Activated naive CD8-positive, alpha-beta T cell treated with anti-CD3 and anti-CD28 coated beads, Interleukin-2, amount 50 U/mL, for 16 hours (primary cell): ENCODE measurements around the gene KCNA2.

Experiments
- DNase-seq: peaks from one replicate; pipeline ENCODE4 v3.0.0-alpha.2; 2020; ENCODE audit warnings: low read depth, low spot score

Gene KCNA2

GRCh38 chr1:110566836-110567235 lies 39.3 kb downstream of the KCNA2 start:
- DNase-seq = no peak

GRCh38 chr1:110565565-110565964 lies 40.6 kb downstream of the KCNA2 start:
- DNase-seq = no peak

GRCh38 chr1:110563089-110563488 lies 43.1 kb downstream of the KCNA2 start:
- no peak for DNase-seq

GRCh38 chr1:110561596-110561995 lies 44.6 kb downstream of the KCNA2 start:
- no peak for DNase-seq

- DNase-seq = no peak
These were observed 47.0 kb downstream of the KCNA2 start for GRCh38 chr1:110559157-110559556.

GRCh38 chr1:110557481-110557880 lies 48.7 kb downstream of the KCNA2 start:
- no peak for DNase-seq

GRCh38 chr1:110556471-110556807 lies 49.7 kb downstream of the KCNA2 start:
- no peak for DNase-seq

- DNase-seq = no peak
These were observed 50.2 kb downstream of the KCNA2 start for GRCh38 chr1:110555807-110556470.

GRCh38 chr1:110554871-110555801 lies 51.0 kb downstream of the KCNA2 start:
- peak; percentile 17 for DNase-seq

- no peak for DNase-seq
These were observed 54.8 kb downstream of the KCNA2 start for GRCh38 chr1:110551278-110551809.

- no peak for DNase-seq
These were observed 56.3 kb downstream of the KCNA2 start for GRCh38 chr1:110549831-110550230.

GRCh38 chr1:110548381-110548780 lies 57.8 kb downstream of the KCNA2 start:
- no peak for DNase-seq

- DNase-seq = no peak
These were observed 59.1 kb downstream of the KCNA2 start for GRCh38 chr1:110547017-110547416.

GRCh38 chr1:110545492-110545891 lies 60.7 kb downstream of the KCNA2 start:
- DNase-seq = no peak

- DNase-seq = no peak
These were observed 61.4 kb downstream of the KCNA2 start for GRCh38 chr1:110544753-110545152.
